ENCODE results near the gene GALP.
"Not testable (repeated sequence)": the region's sequence is repeated elsewhere in the genome, so short reads cannot be mapped to it uniquely, and the experiment has no call there.

Gene GALP

DNA sequence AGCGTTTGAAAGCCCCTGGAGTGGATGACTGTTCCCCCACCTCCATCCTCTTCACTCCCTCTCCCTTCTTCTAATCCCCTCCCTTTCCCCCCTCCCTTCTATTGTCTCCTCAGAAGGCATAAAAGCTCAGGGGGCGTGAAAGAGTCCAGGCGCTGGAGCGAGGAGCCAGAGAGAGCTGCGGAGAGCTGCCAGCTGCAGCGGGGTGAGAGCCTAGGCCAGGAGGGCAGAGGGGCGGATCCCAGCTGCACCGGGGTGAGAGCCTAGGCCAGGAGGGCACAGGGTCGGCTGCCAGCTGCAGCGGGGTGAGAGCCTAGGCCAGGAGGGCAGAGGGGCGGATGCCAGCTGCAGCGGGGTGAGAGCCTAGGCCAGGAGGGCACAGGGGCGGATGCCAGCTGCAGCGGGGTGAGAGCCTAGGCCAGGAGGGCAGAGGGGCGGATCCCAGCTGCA, at the start of gene GALP:
GALP (plus strand) TSS at position 148 of the 447 bp plus-strand sequence. CDS start 1,101 bp downstream, outside the sequence.
- not testable (repeated sequence) for H3K4me3 ChIP-seq (replicated peaks; ENCODE audit: low read depth, low read length)

DNA sequence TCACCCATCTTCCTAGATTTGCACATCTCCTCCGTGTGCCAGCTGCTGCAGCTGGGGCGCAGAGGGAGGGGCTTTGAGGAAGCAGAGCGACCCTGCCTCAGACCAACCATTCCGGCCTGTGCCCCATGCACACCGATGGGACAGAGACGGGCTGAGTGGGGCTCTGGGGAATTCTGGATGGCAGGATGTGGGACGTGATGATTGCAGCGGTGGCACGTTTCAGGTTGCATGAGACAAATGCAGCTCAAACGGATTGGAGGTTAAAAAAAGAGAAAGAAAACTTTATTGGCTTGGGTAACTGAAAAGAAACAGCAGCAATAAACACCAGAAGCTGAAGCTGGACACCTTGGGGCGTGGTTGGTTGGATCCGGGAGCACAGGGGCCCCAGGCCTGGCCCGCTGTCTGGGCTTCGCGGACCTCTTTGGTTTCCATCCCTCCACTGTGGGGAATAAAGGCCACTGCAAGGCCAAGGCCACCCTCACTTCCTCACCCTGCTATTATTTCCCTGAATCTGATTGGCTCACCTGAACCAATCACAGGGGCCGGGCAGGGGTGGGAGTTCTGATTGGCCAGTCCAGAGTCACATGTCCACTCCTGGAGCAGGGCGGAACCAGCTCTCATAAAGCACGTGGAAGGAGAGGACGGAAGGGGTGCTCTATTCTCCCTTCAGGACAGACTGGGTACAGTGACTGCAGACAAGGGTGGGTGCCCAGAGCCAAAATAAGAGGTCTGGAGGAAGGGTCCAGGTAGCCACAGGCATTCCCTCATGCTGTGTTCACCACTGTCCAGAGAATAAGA, 48.6 kb upstream of the GALP start:
- no peak for DNase-seq (ENCODE audit: low read depth)
- TF ChIP-seq, protein P1, sequence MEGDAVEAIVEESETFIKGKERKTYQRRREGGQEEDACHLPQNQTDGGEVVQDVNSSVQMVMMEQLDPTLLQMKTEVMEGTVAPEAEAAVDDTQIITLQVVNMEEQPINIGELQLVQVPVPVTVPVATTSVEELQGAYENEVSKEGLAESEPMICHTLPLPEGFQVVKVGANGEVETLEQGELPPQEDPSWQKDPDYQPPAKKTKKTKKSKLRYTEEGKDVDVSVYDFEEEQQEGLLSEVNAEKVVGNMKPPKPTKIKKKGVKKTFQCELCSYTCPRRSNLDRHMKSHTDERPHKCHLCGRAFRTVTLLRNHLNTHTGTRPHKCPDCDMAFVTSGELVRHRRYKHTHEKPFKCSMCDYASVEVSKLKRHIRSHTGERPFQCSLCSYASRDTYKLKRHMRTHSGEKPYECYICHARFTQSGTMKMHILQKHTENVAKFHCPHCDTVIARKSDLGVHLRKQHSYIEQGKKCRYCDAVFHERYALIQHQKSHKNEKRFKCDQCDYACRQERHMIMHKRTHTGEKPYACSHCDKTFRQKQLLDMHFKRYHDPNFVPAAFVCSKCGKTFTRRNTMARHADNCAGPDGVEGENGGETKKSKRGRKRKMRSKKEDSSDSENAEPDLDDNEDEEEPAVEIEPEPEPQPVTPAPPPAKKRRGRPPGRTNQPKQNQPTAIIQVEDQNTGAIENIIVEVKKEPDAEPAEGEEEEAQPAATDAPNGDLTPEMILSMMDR (IDR thresholded peaks at IDR 0.05; ENCODE audit: low read length, missing control alignments): no peak
- H3K4me3 ChIP-seq (replicated peaks; ENCODE audit: low read depth, low read length): no peak overlapping the region

More for the DNA sequence above, at the start of gene GALP:
- not testable (repeated sequence) for DNase-seq (ENCODE audit: low read depth)

DNA sequence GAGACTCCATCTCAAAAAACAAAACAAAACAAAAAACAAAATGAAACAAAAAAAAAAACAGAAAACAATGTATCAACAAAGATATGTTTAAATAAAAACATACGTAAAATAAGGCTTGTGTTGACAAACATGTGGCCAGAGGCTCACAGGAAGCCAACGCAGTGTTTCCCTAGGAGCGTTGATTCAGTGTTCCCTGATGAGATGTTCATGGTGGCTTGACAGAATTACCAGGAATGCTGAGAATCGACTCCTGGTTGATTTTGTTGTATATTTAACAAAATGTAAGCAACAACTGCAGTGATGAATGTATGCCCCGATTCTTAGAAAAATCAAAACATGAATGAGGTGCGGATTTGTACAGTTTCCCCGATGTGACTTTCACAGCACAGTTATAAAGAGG, 45.8 kb upstream of the GALP start:
- H3K4me3 ChIP-seq (replicated peaks; ENCODE audit: low read depth, low read length): no peak overlapping the region
- TF ChIP-seq, protein P1 (IDR thresholded peaks at IDR 0.05; ENCODE audit: low read length, missing control alignments): no peak
- DNase-seq (ENCODE audit: low read depth): no peak

DNA sequence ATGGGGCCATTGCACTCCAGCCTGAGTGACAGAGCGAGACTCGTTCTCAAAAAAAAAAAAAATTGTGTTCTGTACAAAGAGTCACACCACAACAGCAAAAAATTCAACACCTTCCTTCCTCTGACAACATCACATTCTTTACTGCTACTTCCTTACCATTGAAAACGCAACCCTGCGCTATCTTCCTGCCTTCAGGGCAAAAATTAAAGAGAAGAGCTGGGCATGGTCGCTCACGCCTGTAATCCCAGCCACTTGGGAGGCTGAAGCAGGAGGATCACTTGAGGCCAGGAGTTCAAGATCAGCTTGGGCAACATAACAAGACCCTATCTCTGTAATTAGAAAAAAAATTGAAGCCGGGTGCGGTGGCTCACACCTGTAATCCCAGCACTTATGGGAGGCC, 44.2 kb upstream of the GALP start:
- DNase-seq (ENCODE audit: low read depth): no peak
- H3K4me3 ChIP-seq (replicated peaks; ENCODE audit: low read depth, low read length): no peak overlapping the region
- TF ChIP-seq, protein P1 (IDR thresholded peaks at IDR 0.05; ENCODE audit: low read length, missing control alignments): no peak

DNA sequence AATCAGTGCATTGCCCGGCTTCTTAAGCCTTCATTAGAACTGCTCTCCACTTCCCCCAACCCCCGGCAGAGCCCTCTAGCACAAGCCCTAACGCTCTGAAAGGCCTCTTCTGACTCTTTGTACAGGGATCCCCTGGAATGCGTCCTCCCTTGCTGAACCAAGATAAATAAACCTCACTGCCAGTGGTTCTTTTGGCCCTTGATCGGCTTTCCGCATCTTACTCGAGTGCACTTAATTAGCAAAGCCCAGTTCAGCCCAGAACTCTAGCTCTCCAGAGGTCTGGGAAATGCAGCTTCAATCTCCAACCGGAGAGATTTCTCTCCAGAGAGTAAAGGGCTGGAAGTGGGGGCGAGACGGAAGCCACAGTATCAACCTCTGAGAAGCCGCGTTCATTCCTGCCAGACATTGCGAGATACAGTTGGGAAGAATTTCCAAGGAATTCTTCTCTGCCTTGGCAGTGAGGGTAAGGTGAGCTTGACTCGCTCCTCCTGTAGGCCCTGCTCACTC, 43.4 kb upstream of the GALP start:
- TF ChIP-seq, protein P1 (IDR thresholded peaks at IDR 0.05; ENCODE audit: low read length, missing control alignments): no peak
- peak; percentile 56 for DNase-seq (ENCODE audit: low read depth)
- H3K4me3 ChIP-seq (replicated peaks; ENCODE audit: low read depth, low read length): no peak overlapping the region

DNA sequence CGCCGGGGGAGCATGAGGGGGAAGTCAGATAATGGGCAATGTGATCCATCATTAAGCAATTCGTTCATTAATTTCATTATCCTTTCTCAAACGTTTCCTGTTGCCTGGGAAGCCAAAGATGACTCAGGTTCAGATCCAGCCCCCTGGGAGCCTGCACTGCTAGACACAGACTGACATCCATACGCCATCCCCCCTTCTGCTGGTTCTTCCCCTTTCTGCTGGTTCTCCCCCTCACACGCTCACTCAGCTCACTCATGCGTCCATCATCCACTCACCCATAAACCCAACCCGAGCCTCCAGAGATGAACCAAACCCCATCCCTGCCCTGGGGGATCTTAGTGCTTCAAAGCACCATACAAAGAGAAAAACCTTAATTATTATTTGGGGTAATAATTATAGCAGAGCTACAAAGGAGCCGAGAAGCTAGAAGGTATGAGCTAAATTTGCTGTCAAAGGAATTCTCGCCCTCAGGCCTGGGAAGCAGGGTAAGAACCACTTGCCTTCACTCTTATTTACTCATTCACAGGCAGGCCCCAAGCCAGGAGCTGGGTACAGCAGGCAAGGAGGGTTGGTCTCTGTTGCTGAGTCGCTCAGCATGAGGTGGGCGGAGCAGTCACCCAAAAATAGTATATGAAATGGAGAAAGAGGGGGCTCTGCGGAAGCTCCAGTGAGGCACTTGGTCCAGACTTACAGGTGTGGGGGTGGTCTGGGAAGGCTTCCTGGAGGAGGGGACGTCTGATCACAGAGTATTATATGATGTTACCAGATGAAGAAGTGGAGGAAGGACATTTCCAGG, 41.8 kb upstream of the GALP start:
- no peak overlapping the region for H3K4me3 ChIP-seq (replicated peaks; ENCODE audit: low read depth, low read length)
- no peak for DNase-seq (ENCODE audit: low read depth)
- TF ChIP-seq, protein P1 (IDR thresholded peaks at IDR 0.05; ENCODE audit: low read length, missing control alignments): no peak

DNA sequence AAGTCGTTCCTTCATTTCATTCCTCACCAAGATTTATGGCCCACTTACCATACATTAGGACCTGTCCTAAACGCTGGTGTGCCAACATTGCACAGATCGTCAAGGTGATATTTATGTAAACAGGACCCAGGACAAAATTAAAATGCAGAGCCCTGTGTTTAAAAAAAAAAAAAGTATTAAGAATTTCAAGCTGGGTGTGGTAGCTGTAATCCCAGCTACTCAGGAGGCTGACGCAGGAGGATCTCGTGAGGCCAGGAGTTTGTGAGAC, 41.2 kb upstream of the GALP start:
- DNase-seq (ENCODE audit: low read depth): no peak
- TF ChIP-seq, protein P1 (IDR thresholded peaks at IDR 0.05; ENCODE audit: low read length, missing control alignments): no peak
- H3K4me3 ChIP-seq (replicated peaks; ENCODE audit: low read depth, low read length): no peak overlapping the region
